Kidney (tissue), 14 donors: ENCODE results near the gene PCSK9. TPM values are rescaled to one million over a fixed set of nuclear protein-coding genes. Genes with fewer than 3 reads are reported as not detected.

Experiments used
- DNase-seq, 5 donors: peaks; one replicate each; pipeline ENCODE4 v3.0.0-alpha.2; 2013 to 2020
- FAIRE-seq: peaks from 2 replicates; lab custom pipeline; 2012; peaks lifted over from hg19 to GRCh38; lab: Jason Lieb, UNC
- H3K27ac ChIP-seq, 2 donors: one replicate each; pipeline ENCODE4 v1.7.0; 2013; ENCODE audit warnings: low read depth in 2 of 2, low read length in 2 of 2, inconsistent platforms in 1 of 2
- H3K27me3 ChIP-seq: one replicate; pipeline ENCODE4 v1.7.1; 2013; ENCODE audit warnings: low read length, inconsistent platforms; ENCODE audit not compliant: control insufficient read depth, insufficient read depth
- H3K36me3 ChIP-seq, 3 donors: one replicate each; pipeline versions ENCODE4 v1.7.0 to v1.7.1; 2013; ENCODE audit warnings: low read length in 3 of 3, control low read depth in 1 of 3, inconsistent platforms in 1 of 3; ENCODE audit not compliant: insufficient read depth in 3 of 3, control insufficient read depth in 2 of 3
- H3K4me1 ChIP-seq, 3 donors: one replicate each; pipeline versions ENCODE4 v1.7.0 to v1.7.1; 2013; ENCODE audit warnings: low read length in 3 of 3, inconsistent platforms in 1 of 3, low read depth in 1 of 3; ENCODE audit not compliant: control insufficient read depth in 2 of 3, insufficient read depth in 2 of 3
- H3K4me3 ChIP-seq, 3 donors: one replicate each; pipeline versions ENCODE4 v1.7.0 to v1.8.1; 2013; ENCODE audit warnings: low read length in 3 of 3, control low read depth in 1 of 3, inconsistent platforms in 1 of 3
- H3K9ac ChIP-seq, 3 donors: one replicate each; pipeline versions ENCODE4 v1.7.0 to v1.7.1; 2013; ENCODE audit warnings: low read length in 3 of 3, control low read depth in 1 of 3, inconsistent platforms in 1 of 3
- H3K9me3 ChIP-seq, 3 donors: one replicate each; pipeline versions ENCODE4 v1.7.0 to v1.7.1; 2013; ENCODE audit warnings: low read length in 3 of 3, control low read depth in 1 of 3, inconsistent platforms in 1 of 3; ENCODE audit not compliant: control insufficient read depth in 2 of 3, insufficient read depth in 1 of 3
- intact Hi-C: fragments of 100-400 bp; cut with DNase I; formaldehyde crosslinking; loops from one replicate; pipeline ENCODE4 v1.11.1; 2022
- polyA plus RNA-seq: library from polyadenylated mRNA; stranded (reverse); fragments of 350-450 nt; fragmentation: Illumina TruSeq; extraction: RNeasy Lipid Tissue Mini Kit (QIAGEN cat#74804); gene quantifications from one replicate; pipeline ENCODE4 v1.2.3, GENCODE V29; 2014; ENCODE audit warnings: low read depth, low replicate concordance; ENCODE audit not compliant: insufficient read depth
- total RNA-seq: library from RNA; stranded (reverse); fragmentation: NEBNext Ultra II Directional; extraction: Animal tissue kit (Norgen Biotek cat#: 25700); gene quantifications from one replicate; pipeline ENCODE4 v1.2.1, GENCODE V29; 2021
- TF ChIP-seq, protein P1 (sequence below): IDR thresholded peaks from 3 replicates; pipeline ENCODE4 v1.5.1; 2012; ENCODE audit warnings: mild to moderate bottlenecking, moderate library complexity, borderline replicate concordance; ENCODE audit not compliant: insufficient read depth; ENCODE audit errors: extremely low read depth
- donor health status: control.
- donor health status: control.
- donor health status: control.
- donor health status: control.
- donor health status: control.
- donor health status: DM: yes; HTN: yes; CAD: no.
- donor health status: Normal renal cell carcinoma (clear cell type).

Gene PCSK9
- total and polyA plus RNA-seq, 2 donors from 2014 or later = 0.13 to 0.28 TPM

GRCh38 chr1:55002686-55003085 is 36.7 kb upstream of the PCSK9 start:
- Histone ChIP-seq H3K4me3 (peak overlapping the region in 2 of 3 donors; percentile 11 to 60), H3K9ac (no peak overlapping the region), H3K9me3 (no peaks in the 10 kb centered on the region), H3K27me3 (peaks cover 3% of the 10 kb centered on the region), H3K36me3 (peaks cover 0 to 4% (median 0%) of the 10 kb centered on the region in 3 donors), H3K4me1 (peaks cover 0 to 7% (median 0%) of the 10 kb centered on the region in 3 donors), H3K27ac (no peak overlapping the region)
- FAIRE-seq (no peak), DNase-seq (no peak)
- intact Hi-C loops = no loop called here
- TF ChIP-seq, protein P1, sequence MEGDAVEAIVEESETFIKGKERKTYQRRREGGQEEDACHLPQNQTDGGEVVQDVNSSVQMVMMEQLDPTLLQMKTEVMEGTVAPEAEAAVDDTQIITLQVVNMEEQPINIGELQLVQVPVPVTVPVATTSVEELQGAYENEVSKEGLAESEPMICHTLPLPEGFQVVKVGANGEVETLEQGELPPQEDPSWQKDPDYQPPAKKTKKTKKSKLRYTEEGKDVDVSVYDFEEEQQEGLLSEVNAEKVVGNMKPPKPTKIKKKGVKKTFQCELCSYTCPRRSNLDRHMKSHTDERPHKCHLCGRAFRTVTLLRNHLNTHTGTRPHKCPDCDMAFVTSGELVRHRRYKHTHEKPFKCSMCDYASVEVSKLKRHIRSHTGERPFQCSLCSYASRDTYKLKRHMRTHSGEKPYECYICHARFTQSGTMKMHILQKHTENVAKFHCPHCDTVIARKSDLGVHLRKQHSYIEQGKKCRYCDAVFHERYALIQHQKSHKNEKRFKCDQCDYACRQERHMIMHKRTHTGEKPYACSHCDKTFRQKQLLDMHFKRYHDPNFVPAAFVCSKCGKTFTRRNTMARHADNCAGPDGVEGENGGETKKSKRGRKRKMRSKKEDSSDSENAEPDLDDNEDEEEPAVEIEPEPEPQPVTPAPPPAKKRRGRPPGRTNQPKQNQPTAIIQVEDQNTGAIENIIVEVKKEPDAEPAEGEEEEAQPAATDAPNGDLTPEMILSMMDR = no peak

GRCh38 chr1:55005351-55006140 is 33.8 kb upstream of the PCSK9 start:
- H3K9me3 ChIP-seq = no peaks in the 10 kb centered on the region
- TF ChIP-seq, protein P1 = no peak
- H3K36me3 ChIP-seq = peaks cover 0 to 16% (median 0%) of the 10 kb centered on the region in 3 donors
- H3K4me3 ChIP-seq = no peak overlapping the region
- H3K27ac ChIP-seq = no peak overlapping the region
- no peak overlapping the region for H3K9ac ChIP-seq
- FAIRE-seq (no peak), DNase-seq (peak in 1 of 5 donors; percentile 69)
- intact Hi-C loops = no loop called here
- H3K4me1 ChIP-seq = peaks cover 0 to 2% (median 0%) of the 10 kb centered on the region in 3 donors
- no peaks in the 10 kb centered on the region for H3K27me3 ChIP-seq

GRCh38 chr1:55006931-55007330 is 32.4 kb upstream of the PCSK9 start:
- no peaks in the 10 kb centered on the region for H3K9me3 ChIP-seq
- no peak for DNase-seq
- intact Hi-C loops = no loop called here
- H3K4me1 ChIP-seq = peaks cover 0 to 2% (median 0%) of the 10 kb centered on the region in 3 donors
- H3K27ac ChIP-seq = no peak overlapping the region
- FAIRE-seq = no peak
- TF ChIP-seq, protein P1 = no peak
- H3K36me3 ChIP-seq = peaks cover 0 to 16% (median 0%) of the 10 kb centered on the region in 3 donors
- H3K9ac ChIP-seq = no peak overlapping the region
- no peaks in the 10 kb centered on the region for H3K27me3 ChIP-seq
- H3K4me3 ChIP-seq = no peak overlapping the region
